ENCODE results near the gene GPR173.

DNA sequence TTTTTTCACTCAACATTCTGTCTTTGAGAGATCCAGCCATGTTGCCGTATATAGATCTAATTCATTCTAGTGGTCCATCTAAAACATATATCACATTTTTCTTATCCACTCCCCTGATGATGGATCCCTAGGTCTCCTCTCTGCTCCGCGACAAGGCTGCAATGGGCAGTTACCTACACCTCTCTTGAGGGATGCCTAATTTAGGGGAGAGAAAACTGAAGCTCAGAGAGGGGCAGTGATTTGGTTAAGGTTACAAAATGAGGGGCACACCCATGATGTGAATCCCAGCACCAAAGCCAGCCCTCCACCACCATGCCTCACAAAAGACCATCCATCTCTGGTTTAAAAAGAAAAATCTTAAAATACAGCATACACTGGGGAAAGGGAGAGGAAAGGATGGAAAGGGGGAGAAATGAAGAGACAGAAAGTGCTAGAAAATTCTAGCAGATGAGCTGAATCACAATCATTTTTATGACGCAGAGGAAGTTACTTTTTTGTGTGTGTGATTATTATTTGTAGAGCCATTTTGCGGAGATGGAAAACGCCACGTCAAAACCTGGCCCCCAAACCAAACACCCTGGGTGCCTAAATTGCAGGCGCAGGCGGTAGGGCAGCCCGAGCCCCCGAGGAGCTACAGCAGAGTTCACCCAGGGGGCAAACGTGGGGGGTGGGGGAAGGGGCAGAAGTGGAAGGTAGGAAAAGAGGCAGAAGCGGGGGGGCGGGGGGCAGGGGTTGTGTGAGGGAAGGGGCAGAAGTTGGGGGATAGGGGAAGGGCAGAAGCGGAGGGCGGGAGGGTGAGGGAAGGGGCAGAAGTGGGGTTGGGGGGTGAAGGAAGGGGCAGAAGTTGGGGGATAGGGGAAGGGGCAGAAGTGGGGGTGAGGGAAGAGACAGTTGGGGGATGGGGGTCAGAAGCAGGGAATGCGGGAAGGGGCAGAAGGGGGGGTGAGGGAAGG lies 32.3 kb downstream of the GPR173 start:
- TF ChIP-seq YY1 (IDR thresholded peaks at IDR 0.05; ENCODE audit: insufficient read depth, insufficient read length) (no peak), SUZ12 (IDR thresholded peaks at IDR 0.05; ENCODE audit: extremely low read depth, insufficient read depth, insufficient read length) (no peak)

Data from NT2/D1 (cell line).